GM12878 (cell line): Measurements from ENCODE around the gene REXO1. TPM values are rescaled to one million over a fixed set of nuclear protein-coding genes. Genes with fewer than 3 reads are reported as not detected.

Experiments
- ATAC-seq: fragments of 200-7000 bp; cut with Tn5 transposase; 3 replicates; pipeline ENCODE4 v1.9.1; 2020; ENCODE audit warnings: mild to moderate bottlenecking, moderate library complexity
- BruUV-seq: library from RNA; stranded (reverse); fragments of 400-500 nt; replicated peaks from 2 replicates; lab custom pipeline; 2021; lab: Mats Ljungman, UMichigan
- CTCF ChIA-PET: fragments of 300-600 bp; sonication (Branson Sonifier 250); formaldehyde crosslinking; extraction: SDS; loops from one replicate; lab custom pipeline; 2021; ENCODE audit warnings: inconsistent platforms; lab: Yijun Ruan, JAX
- POLR2A ChIA-PET: fragments of 350-600 bp; formaldehyde crosslinking; extraction: SDS; loops from one replicate; lab custom pipeline; 2021; ENCODE audit warnings: inconsistent platforms; lab: Charles Lee
- RAD21 ChIA-PET: fragments of 300-600 bp; sonication (Branson Sonifier 250); formaldehyde crosslinking; loops from one replicate; lab custom pipeline; 2023; ENCODE audit warnings: antibody characterized with exemption; ENCODE audit not compliant: unreplicated experiment; lab: Charles Lee
- SMC1A ChIA-PET: fragments of 300-600 bp; sonication (Branson Sonifier 250); formaldehyde crosslinking; loops from one replicate; lab custom pipeline; 2023; ENCODE audit not compliant: unreplicated experiment, uncharacterized antibody; lab: Charles Lee
- DNase-seq: peaks from one replicate; pipeline ENCODE4 v3.0.0-alpha.2; 2011; ENCODE audit warnings: low read depth, low spot score
- FAIRE-seq: peaks from 3 replicates; lab custom pipeline; 2011; peaks lifted over from hg19 to GRCh38; lab: Jason Lieb, UNC
- H2AFZ ChIP-seq: 2 replicates; pipeline ENCODE4 v1.6.0; 2011; ENCODE audit warnings: low read depth, low read length, control low read depth; ENCODE audit not compliant: control insufficient read depth
- H3K27ac ChIP-seq: 2 replicates; pipeline ENCODE4 v1.5.1; 2011; ENCODE audit warnings: control low read depth; ENCODE audit not compliant: control insufficient read depth, insufficient read depth
- H3K27me3 ChIP-seq, 2 experiments: replicated peaks in 1 of 2; 2 replicates each; pipeline versions ENCODE4 v1.6.0 to v1.6.1; 2011; ENCODE audit warnings: low read length in 1 of 2; ENCODE audit not compliant: control insufficient read depth in 2 of 2, insufficient read depth in 2 of 2
- H3K36me3 ChIP-seq, 2 experiments: 2 replicates each; pipeline ENCODE4 v1.5.1; 2011; ENCODE audit warnings: low read length in 1 of 2; ENCODE audit not compliant: control insufficient read depth in 2 of 2, insufficient read depth in 2 of 2
- H3K4me1 ChIP-seq: 2 replicates; pipeline ENCODE4 v1.6.1; 2011; ENCODE audit warnings: mild to moderate bottlenecking, low read length, moderate library complexity, mixed read lengths; ENCODE audit not compliant: control insufficient read depth, insufficient read depth
- H3K4me2 ChIP-seq: 2 replicates; pipeline ENCODE4 v1.6.0; 2011; ENCODE audit warnings: control low read depth; ENCODE audit not compliant: control insufficient read depth, insufficient read depth
- H3K4me3 ChIP-seq: fragments of 200-600 bp; sonication (generic); 2 replicates; pipeline ENCODE4 v1.5.1; 2016
- H3K79me2 ChIP-seq: 2 replicates; pipeline ENCODE4 v1.6.0; 2011; ENCODE audit warnings: low read length; ENCODE audit not compliant: control insufficient read depth, insufficient read depth
- H3K9ac ChIP-seq: 2 replicates; pipeline ENCODE4 v1.8.0; 2011; ENCODE audit warnings: low read length, control low read depth, mixed read lengths; ENCODE audit not compliant: control insufficient read depth, insufficient read depth
- H3K9me3 ChIP-seq: replicated peaks from 3 replicates; pipeline ENCODE4 v1.5.1; 2011; ENCODE audit warnings: mild to moderate bottlenecking, low read length; ENCODE audit not compliant: control insufficient read depth, insufficient read depth
- H4K20me1 ChIP-seq: 2 replicates; pipeline ENCODE4 v1.6.0; 2011; ENCODE audit not compliant: control insufficient read depth, insufficient read depth
- NRF1 ChIP-seq: conservative IDR thresholded peaks from 2 replicates; pipeline ENCODE4 v1.6.1; 2011; ENCODE audit warnings: mild to moderate bottlenecking, low read depth, low read length, improper control_type of control experiment
- RAD21 ChIP-seq: IDR thresholded peaks from 2 replicates; pipeline ENCODE4 v1.6.1; 2011; ENCODE audit warnings: mild to moderate bottlenecking, low read depth, low read length, moderate library complexity; ENCODE audit not compliant: insufficient read depth
- STAT3 ChIP-seq: IDR thresholded peaks from 2 replicates; pipeline ENCODE4 v1.6.1; 2011; ENCODE audit warnings: low read depth, low read length, improper control_type of control experiment
- TARDBP ChIP-seq: IDR thresholded peaks from 2 replicates; pipeline ENCODE4 v1.6.1; 2016; ENCODE audit warnings: borderline replicate concordance
- WGBS: methylation state at CpG from one replicate; pipeline ENCODE4 v1.1.6; 2016; ENCODE audit warnings: low lambda C conversion rate; ENCODE audit not compliant: insufficient replicate concordance, insufficient coverage; ENCODE audit errors: missing lambda C conversion rate; 5-methylcytosine and 5-hydroxymethylcytosine counted together
- in situ Hi-C: fragments of 300-500 bp; cut with MboI; formaldehyde crosslinking; loops from 9 replicates; pipeline ENCODE4 v1.14.3; 2018; ENCODE audit warnings: mixed read lengths
- intact Hi-C: fragments of 100-400 bp; cut with micrococcal nuclease; formaldehyde crosslinking; loops from one replicate; pipeline ENCODE4 v1.14.2; 2022; ENCODE audit not compliant: unreplicated experiment
- polyA plus RNA-seq, 11 experiments: library from polyadenylated mRNA; depleted of rRNA in 4 of 11; unstranded in 6 of 11; stranded (reverse) in 5 of 11; fragments of >200 nt; fragmentation: Nextera tagmentation in 4 of 11; fragmentation: Illumina TruSeq in 1 of 11; extraction: Ambion mirVana in 4 of 11; extraction: Trizol in 1 of 11; gene quantifications; 1 replicate in 1 of 11; 2 replicates in 10 of 11; pipeline versions ENCODE4 v1.2.1 to v1.2.3, GENCODE V29; 2011 to 2016; ENCODE audit warnings: inconsistent platforms in 2 of 11, missing spikeins in 2 of 11, low read depth in 1 of 11
- total RNA-seq, 4 experiments: library from RNA; depleted of rRNA in 3 of 4; stranded (reverse); fragments of >200 nt in 3 of 4; fragmentation: Illumina TruSeq in 1 of 4; extraction: Trizol in 1 of 4; gene quantifications; 2 replicates each; pipeline versions ENCODE4 v1.2.1 to v1.2.3, GENCODE V29; 2013 to 2021

REXO1 gene
- total and polyA plus RNA-seq, 10 of the 15 experiments (the other 5 are each of a cell fraction or from before 2014, with no cell fraction given) = 0.03 to 45.2 (median 8.4) TPM

DNA sequence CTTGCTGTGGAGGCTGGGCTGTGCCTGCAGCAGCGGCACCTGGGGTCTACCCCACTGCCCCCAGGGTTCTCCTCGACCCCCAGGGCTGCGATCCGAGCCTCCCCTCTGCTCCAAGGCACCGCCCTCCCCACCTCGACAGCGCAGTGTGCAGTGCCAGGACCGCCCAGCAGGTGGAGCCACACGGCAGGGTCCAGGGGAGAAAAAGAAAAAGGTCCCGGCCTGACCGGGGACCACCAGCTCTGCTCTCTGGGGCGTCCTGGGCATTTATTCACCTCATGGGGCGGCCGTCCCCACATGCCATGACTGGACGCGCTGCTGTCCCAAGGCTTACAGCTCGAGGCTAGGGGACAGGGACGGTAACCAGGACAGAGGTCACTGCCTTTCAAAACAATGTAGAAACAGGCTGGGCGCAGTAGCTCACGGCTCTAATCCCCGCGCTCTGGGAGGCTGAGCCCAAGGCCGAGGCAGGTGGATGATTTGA is 10.6 kb downstream of the REXO1 start (continued):
- TF ChIP-seq RAD21 = peak; percentile 52
- no peak for TF ChIP-seq STAT3

DNA sequence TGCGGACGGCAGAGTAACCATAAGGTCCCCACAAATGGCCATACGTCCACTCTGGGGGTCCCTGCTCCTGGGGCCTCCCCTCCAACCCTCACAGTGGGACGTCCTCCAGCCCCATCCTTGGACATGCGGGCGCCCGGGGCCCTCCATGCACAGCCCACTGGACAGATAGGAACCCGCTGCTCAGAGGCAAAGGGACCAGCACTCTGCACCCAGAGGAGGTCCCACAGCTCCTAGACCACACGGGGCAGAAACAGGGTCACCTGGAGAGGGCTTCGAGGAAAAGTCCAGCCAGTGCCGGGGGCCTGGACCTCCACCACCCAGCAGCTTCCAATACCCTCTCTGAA is 11.1 kb downstream of the REXO1 start:
- RAD21 ChIA-PET = interaction anchor here (1.2 kb wide), 1 partner anchor 23 kb away, joined by 3 read pairs; no protein-coding TSS in a partner anchor
- Histone ChIP-seq H3K4me1 (no peaks in the 10 kb centered on the region), H3K27me3 (no peaks in the 10 kb centered on the region), H3K9me3 (no peaks in the 10 kb centered on the region)
- FAIRE-seq = no peak
- intact Hi-C loops = no loop called here
- TF ChIP-seq TARDBP = no peak
- no peak for TF ChIP-seq NRF1
- TF ChIP-seq, all 136 proteins: peak for 0
- WGBS = 63% methylated on average over 11 of the region's 11 CpGs
- Histone ChIP-seq H2AFZ (no peak overlapping the region), H3K36me3 (no peaks in the 10 kb centered on the region; a peak in 2 of 4 replicates), H3K4me2 (no peak overlapping the region), H4K20me1 (peaks cover 8% of the 10 kb centered on the region), H3K4me3 (no peak overlapping the region), H3K79me2 (peaks cover 27% of the 10 kb centered on the region), H3K27ac (no peak overlapping the region), H3K9ac (no peak overlapping the region)
- POLR2A ChIA-PET = interaction anchor here (0.6 kb wide), 1 partner anchor 11 kb away, joined by 4 read pairs; no protein-coding TSS in a partner anchor
- BruUV-seq = no TSS peak
- DNase-seq (no peak), ATAC-seq (no peak; the same call in 2 of the 3 replicates)
- CTCF ChIA-PET = interaction anchor here (0.8 to 4.2 kb wide), 8 partner anchors 8 to 479 kb away, joined by 3 to 27 read pairs (median 4); partner anchors contain the start of gene REXO1
- in situ Hi-C loops = no loop called here
- SMC1A ChIA-PET = interaction anchor here (0.8 to 1.1 kb wide), 3 partner anchors 10 to 74 kb away, joined by 3 read pairs; no protein-coding TSS in a partner anchor
